Left renal pelvis (tissue), 4 donors: ENCODE measurements around the gene CISTR. TPM values are rescaled to one million over a fixed set of nuclear protein-coding genes. Genes with fewer than 3 reads are reported as not detected.

Experiments
- DNase-seq, 4 donors: peaks; one replicate each; pipeline ENCODE4 v3.0.0-alpha.2; 2013; ENCODE audit warnings: low read depth in 4 of 4, low spot score in 3 of 4
- polyA plus RNA-seq, 4 donors: library from polyadenylated mRNA; unstranded; fragments of 120-200 nt; gene quantifications; one replicate each; pipeline ENCODE4 v1.2.1, GENCODE V29; 2013; ENCODE audit not compliant: insufficient read length in 4 of 4

The CISTR gene
- polyA plus RNA-seq, 4 donors, result not detected

DNA sequence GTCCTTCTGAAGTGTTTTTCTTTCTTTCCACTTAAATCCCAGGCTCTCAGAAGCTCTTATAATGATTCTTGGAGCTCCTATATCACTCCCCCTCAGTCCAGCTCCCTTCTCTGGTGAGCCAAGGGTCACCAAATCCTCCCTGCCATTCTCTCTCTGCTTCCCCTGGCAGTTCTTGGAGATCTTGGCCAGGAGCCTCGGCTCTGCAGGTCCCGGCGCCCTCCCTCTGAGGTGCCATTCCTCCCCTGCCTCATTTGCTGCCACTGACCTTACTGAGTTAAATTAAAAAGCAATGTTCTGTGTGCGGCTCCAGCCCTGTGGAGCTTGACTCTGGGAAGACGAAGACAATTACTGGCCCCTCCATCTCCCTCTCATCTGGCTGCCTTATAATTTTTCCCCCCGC is 7.0 kb downstream of the CISTR start:
- no peak for DNase-seq

DNA sequence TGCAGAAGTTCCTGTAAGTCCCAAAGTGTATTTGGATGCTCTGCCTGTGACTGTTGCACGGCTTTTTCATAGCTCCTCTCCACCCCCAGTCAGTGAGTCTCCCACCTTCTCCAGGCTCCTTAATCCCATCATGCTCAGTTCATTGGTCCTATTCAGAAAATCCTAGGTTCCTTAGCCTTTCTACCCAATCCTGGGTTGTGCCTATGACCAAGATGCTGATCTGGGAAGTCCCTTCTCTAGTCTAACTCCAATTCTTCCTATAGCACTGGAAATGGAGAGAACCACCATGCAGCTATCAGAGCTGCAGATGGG is 7.7 kb downstream of the CISTR start:
- DNase-seq, result no peak

DNA sequence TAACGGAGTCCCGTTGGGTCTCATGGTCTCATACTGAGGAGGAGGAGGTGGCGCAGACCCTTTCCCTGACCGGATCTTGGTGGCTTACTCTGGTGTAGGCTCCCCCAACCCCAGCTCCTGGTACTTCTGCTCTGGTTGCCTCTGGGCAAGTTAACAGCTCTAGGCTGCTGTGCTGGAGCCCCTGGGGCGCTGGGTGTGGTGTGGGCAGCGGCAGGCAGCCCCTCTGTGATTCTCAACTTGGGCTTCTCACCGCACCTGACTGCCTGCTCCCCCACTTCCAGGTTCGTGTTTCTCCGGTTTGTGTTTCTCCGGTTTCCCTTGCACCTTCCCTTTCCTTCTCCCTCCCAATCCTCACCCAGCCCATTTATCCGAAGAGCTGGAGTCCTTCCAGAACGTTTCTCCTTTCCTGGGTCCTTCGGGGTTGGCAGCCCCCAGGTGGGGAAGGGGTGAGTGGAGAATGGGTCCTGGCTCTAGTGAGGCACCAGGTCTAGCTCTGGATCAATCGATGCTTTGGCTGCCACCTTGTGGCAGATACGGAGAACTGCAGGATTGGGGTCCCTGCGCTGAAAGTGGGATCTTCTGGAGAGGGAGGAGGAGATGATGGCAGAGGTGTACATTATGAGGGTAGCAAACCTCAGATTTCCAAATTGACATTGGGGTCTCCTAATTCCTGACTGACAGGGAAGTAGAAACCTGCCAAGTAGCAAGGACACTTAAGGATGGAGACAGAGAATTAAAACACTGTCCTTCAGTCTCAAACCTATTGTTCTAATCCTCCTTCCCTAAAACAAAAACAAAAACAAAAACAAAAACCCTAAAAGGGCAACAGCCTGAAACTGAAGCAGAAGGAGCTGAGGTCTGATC is 8.3 kb downstream of the CISTR start:
- DNase-seq, result no peak

DNA sequence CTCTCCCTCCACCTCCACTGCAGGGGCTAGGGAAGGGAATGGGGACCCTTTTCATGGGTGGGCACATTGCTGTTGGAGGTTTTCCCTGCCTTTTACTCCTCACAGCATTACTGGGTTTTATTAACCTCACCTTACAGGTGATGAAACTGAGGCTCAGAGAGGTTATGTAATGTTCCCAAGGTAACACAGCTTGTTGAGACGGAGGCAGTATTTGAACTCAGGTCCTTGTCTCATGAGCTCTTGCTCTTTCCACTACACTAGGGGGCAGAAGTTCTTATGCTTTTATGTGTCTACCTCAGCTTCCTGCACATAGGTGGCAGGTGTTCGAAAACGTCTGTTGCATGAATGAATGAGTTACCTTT is 11.7 kb downstream of the CISTR start:
- no peak for DNase-seq

DNA sequence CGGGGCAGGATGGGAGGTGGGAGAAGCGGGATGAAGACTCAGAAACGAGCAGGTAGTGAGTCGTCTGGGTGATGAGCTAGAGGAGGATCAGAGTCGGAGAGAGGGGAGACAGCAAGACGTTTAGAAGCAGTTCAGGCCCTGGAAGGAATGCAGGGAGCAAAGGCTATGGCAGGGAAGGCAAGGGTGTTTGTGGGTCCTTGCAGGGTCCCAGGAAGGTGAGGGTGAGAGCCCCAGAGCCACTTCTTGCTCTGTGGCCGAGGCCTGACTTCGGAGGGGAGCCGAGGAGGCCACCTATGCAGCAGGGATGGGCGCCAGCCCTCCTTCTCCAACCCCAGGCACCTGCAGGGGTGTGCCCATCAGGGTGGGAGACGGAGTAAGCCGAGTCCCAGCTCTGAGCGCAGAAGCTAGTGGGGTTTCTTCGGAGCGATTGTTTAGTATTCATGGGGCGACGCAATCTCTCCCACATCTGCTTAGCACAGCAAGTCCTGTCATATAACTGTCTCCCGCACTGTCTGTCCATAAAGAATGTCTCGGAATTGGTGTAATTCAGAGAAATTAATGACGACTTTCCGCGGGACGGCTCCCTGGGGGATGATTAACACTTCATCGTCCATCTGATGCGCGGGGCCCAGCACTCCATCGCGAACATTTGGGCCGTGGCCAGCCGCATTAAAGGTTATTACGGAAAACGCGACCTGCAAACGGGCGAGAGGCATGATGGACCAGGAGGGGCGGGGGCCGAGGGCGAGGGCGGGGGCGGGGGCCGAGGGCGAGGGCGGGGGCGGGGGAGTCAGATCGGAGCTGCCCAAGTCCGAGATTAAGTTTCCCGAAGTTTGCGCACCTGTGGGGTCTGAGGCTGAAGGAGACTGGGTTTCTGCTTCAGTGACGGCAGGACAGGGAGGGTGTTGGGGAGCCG is 12.3 kb downstream of the CISTR start:
- no peak for DNase-seq

- no peak for DNase-seq
These were observed 13.2 kb downstream of the CISTR start for GRCh38 chr12:53738406-53739213.

- no peak for DNase-seq
These were observed 13.8 kb downstream of the CISTR start for GRCh38 chr12:53737951-53738405.

DNA sequence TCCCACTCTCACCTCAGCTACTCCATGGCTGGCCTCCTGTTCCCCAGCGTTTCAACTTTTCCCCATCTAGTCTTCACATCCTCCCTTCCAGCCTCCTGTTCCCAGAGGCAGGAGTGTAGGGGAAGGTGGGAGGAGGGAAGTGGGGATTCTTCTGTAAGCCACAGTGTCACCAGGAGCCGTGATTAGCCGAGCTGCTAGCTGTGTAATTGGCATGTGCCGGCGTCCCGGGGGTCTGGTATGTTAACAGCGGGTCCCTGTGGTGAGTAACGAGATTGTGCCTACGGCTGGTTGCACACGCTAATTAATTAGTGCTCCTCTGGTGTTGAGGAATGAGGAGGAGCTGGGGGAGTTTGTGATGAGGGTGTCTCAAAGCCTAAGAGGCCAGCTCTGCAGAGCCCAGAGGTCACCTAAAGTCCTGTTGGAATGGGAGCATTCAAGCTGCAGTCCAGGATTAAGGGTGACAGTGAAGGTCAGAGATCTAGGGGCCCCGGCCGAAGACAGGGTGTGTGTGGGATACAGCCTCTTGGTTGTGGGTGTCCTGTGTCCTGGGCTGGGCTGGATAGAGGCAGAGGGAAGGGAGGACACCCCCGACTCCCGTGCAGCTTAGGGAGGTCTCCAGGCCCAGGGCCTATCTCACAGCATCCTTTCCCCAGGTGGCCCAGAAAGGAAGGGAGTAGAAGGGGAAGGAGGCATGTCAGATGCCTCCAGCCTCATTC is 14.5 kb downstream of the CISTR start:
- peak in 1 of 4 donors; percentile 59 for DNase-seq

DNA sequence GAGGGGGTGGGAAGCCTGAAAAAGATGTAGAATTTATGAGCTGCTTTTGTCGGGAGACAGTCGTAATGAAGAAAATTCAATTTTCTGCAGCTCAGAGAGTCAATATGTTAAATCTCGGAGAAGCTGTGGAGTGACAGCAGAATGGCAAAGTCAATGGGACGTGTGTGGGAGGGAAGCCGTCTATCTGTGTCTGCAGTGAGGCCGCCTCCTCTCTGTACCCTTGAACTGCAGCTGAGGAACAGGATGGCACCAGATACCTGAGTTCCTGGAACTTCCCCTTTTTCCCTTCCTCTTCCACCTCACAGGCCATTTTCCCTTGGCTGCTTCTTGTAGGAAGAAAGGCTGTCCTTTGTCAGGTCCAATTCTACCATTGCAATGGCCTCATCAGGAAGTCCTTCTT is 15.2 kb downstream of the CISTR start:
- no peak for DNase-seq

- no peak for DNase-seq
These were observed 16.2 kb downstream of the CISTR start for GRCh38 chr12:53735556-53735955.

DNA sequence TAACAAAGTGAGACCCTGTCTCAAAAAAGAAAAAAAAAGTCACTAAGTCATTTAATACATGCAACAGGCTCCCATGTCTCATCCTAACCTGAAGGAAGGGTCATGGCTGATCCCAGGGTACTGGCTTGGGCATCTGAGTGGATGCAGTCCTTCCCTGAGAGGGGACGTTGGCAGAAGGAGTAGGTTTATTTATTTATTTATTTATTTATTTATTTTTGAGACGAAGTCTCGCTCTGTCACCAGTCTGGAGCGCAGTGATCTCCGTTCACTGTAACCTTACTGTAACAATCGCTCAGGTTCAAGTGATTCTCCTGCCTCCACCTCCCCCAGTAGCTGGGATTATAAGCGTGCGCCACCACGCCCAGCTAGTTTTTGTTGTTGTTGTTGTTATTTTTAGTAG is 17.4 kb downstream of the CISTR start:
- DNase-seq, result no peak

GRCh38 chr12:53733807-53734200 is 18.0 kb downstream of the CISTR start:
- no peak for DNase-seq

DNA sequence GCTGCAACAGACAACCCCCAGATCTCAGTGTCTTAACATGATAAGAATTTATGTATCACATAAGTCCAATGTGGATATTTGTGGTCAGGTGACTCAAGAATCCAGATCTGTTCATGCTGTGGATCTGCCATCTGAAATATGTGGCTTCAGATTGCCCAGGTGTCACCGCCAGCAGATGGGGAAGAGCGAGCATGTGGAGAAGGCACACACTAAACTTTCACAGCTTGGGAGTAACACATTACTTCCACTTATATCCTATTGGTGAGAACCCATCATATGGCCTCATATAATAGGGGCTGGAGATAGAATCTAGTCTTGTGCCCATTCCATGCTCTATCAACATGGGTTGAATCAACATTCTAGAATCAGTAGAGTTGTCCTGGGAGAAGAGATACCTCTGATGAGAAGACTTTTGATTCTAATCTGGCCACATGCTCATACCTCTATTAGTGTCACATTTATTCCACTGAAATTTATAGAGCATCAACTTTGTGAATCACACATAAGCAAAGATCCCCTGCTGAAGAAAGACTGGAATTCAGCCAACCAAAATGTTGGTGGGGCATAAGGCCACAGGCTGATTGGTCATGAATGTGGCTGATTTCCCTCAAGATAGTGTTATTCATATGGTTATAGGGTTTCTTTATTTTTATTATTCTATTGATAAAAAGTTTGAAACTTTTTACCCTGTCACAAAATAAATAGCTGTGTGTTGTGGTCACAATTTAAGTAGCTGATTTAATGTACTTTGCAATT is 18.6 kb downstream of the CISTR start:
- no peak for DNase-seq

- no peak for DNase-seq
These were observed 22.1 kb downstream of the CISTR start for GRCh38 chr12:53729644-53730043.

DNA sequence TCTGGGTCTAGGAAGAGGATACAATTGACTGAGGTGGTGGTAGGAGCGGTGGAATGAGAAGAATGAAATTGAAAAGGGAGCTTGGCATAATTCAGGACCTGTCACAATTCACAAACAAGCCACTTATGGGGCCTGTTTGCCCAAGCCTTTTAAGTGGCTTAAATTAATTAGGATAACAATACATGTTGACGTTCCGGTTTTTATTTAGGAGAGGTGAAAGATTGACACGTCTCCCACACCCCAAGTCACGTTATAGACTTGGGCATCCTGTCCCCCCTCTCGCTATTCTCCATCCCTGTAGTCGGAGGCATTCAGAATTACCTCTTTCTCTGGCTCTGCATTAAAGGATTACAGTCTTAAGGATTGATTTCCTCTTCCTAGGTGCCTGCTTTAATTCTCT is 23.6 kb downstream of the CISTR start:
- DNase-seq, result no peak

- DNase-seq, result peak; percentile 93 to 96 (median 94)
These were observed 24.3 kb downstream of the CISTR start, which contains the start of gene CALCOCO1 for GRCh38 chr12:53727310-53728041. TSS of gene CALCOCO1 (minus strand) at chr12:53727452. CDS start at chr12:53725242, 2,210 bp downstream.

DNA sequence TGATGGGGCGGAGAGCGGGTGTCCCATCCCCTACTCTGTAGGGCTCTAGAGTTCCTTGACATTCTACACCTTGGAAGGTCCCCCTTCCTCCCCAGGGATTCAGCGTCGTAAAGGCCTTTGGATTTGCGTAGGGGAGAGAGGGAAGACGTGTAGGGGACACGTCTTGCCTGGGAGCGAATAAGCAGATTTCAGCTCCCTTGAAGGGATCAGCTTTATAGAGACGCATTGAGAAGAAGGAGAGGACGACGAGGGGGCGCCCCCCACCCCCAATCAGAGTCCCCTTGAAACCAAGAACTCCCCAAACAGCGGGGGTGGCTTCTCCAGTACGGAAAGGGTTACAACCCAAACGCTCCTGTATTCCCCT is 24.9 kb downstream of the CISTR start:
- DNase-seq, result no peak

DNA sequence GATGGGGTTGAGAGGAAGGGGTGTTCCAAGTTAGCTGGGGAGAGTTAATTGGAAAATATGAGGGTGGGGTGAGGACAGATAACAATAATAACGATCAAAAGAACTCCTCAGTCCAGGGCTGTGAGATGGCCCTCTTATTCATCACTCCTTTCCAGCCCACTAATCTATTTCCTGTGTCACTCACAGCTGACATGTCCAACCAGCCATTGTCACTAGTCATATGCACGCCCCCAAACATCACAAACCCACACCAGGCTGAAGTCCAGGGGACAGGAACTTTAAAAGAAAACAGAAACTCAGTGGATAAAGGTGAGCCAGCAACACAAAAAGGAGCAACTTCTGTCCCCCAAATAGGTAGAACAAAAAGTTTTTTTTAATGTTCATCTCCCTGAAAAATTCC is 25.4 kb downstream of the CISTR start:
- DNase-seq, result no peak

- no peak for DNase-seq
These were observed 26.0 kb downstream of the CISTR start for GRCh38 chr12:53725824-53726223.
